ENCODE results near the gene PCDH12.

PCDH12 gene

GRCh38 chr5:141950207-141951005 is 7.6 kb downstream of the PCDH12 start:
- no peak overlapping the region for H3K4me3 ChIP-seq (ENCODE audit: control insufficient read depth, low read depth, low read length)
- no peak for DNase-seq (ENCODE audit: low read depth)
- no peak for TF ChIP-seq CTCF (conservative IDR thresholded peaks at IDR 0.05; ENCODE audit: control insufficient read depth, insufficient read depth, low read depth, low read length)

DNA sequence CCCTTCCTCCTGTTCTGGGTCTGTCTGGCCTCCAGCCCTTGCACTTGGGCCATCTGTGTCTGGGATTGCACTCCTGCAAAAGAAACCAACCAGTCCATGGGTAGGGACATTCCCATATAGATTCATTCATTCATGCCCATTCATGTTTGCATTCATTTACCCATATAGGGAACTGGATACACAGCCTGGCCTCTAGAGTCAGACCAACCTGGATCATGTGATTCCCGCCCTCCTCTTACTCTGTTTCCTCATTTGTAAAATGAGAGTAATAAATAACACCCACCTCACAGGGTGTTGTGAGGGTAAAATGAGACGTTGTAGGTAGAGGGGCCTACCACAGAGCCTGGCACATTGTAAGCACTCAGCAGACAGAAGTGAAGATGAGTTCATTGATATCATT is 8.5 kb downstream of the PCDH12 start:
- no peak overlapping the region for H3K4me3 ChIP-seq (ENCODE audit: control insufficient read depth, low read depth, low read length)
- no peak for TF ChIP-seq CTCF (conservative IDR thresholded peaks at IDR 0.05; ENCODE audit: control insufficient read depth, insufficient read depth, low read depth, low read length)
- no peak for DNase-seq (ENCODE audit: low read depth)

GRCh38 chr5:141948812-141949211 is 9.2 kb downstream of the PCDH12 start:
- TF ChIP-seq CTCF (conservative IDR thresholded peaks at IDR 0.05; ENCODE audit: control insufficient read depth, insufficient read depth, low read depth, low read length), result no peak
- no peak overlapping the region for H3K4me3 ChIP-seq (ENCODE audit: control insufficient read depth, low read depth, low read length)
- DNase-seq (ENCODE audit: low read depth), result no peak

GRCh38 chr5:141947316-141947715 is 10.7 kb downstream of the PCDH12 start:
- H3K4me3 ChIP-seq (ENCODE audit: control insufficient read depth, low read depth, low read length), result no peak overlapping the region
- no peak for TF ChIP-seq CTCF (conservative IDR thresholded peaks at IDR 0.05; ENCODE audit: control insufficient read depth, insufficient read depth, low read depth, low read length)
- no peak for DNase-seq (ENCODE audit: low read depth)

DNA sequence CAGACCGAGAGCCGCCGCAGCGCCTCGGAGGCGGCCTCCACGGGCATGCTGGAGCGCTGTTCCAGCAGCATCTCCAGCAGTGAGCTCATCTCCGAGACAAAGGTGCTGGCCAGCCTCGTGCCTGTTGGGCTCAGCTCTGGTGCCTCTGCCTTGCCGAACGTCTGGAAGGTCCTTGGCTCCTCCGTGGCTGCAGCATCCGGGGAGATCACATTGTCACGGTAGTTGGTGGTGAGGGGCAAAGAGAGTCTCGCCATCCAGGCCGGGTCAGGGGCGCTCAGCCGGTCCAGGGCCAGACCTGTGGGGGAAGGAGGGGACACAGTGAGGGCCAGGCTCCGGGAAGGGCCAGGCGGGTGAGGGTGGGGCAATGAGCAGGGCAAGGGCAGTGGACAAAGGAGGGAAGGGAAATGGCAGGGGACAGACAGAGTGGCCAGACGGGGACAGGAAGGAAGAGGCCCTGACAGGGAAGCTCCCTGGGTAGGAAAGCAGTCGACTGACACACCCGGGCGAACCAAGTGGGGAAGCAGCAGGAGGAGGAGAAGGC is 12.4 kb downstream of the PCDH12 start:
- no peak for DNase-seq (ENCODE audit: low read depth)
- TF ChIP-seq CTCF (conservative IDR thresholded peaks at IDR 0.05; ENCODE audit: control insufficient read depth, insufficient read depth, low read depth, low read length), result no peak
- no peak overlapping the region for H3K4me3 ChIP-seq (ENCODE audit: control insufficient read depth, low read depth, low read length)

GRCh38 chr5:141944076-141944475 is 13.9 kb downstream of the PCDH12 start:
- no peak overlapping the region for H3K4me3 ChIP-seq (ENCODE audit: control insufficient read depth, low read depth, low read length)
- no peak for DNase-seq (ENCODE audit: low read depth)
- TF ChIP-seq CTCF (conservative IDR thresholded peaks at IDR 0.05; ENCODE audit: control insufficient read depth, insufficient read depth, low read depth, low read length), result no peak
